Prostate gland (tissue), 2 donors: ENCODE measurements around the gene KAZN.

ENCODE experiments used
- CTCF ChIP-seq, 4 experiments: fragments of 200-600 bp in 2 of 4; fragments of 450-650 bp in 2 of 4; sonication (generic) in 2 of 4; IDR thresholded peaks; 1 replicate in 3 of 4; 2 replicates in 1 of 4; pipeline ENCODE4 v1.5.1; 2016 to 2019; ENCODE audit warnings: antibody characterized with exemption in 4 of 4, mild to moderate bottlenecking in 2 of 4, moderate library complexity in 2 of 4
- POLR2A ChIP-seq: fragments of 450-650 bp; IDR thresholded peaks from one replicate; pipeline ENCODE4 v1.6.1; 2016; ENCODE audit warnings: antibody characterized with exemption, mild to moderate bottlenecking
- POLR2AphosphoS5 ChIP-seq: sonication (generic); formaldehyde crosslinking; IDR thresholded peaks from one replicate; pipeline ENCODE4 v1.6.1; 2017; ENCODE audit warnings: antibody characterized with exemption

GRCh38 chr1:14755518-14756252, 157.2 kb downstream of the KAZN start:
- no peak for TF ChIP-seq CTCF (IDR thresholded peaks at IDR 0.05)
- no peak for TF ChIP-seq POLR2AphosphoS5
- no peak for TF ChIP-seq POLR2A
